Upper lobe of left lung (tissue), 4 donors: Measurements from ENCODE around the gene CTCF.

Experiments used
- CTCF ChIP-seq, 6 experiments: fragments of 450-650 bp in 4 of 6; fragments of 200-600 bp in 2 of 6; sonication (generic) in 2 of 6; IDR thresholded peaks; one replicate each; pipeline ENCODE4 v1.5.1; 2016 to 2019; ENCODE audit warnings: antibody characterized with exemption in 6 of 6
- POLR2A ChIP-seq, 4 donors: fragments of 450-650 bp; IDR thresholded peaks; one replicate each; pipeline ENCODE4 v1.5.1; 2016 to 2017; ENCODE audit warnings: antibody characterized with exemption in 4 of 4, mild to moderate bottlenecking in 2 of 4
- POLR2AphosphoS5 ChIP-seq, 2 donors: sonication (generic); formaldehyde crosslinking; IDR thresholded peaks; one replicate each; pipeline ENCODE4 v1.5.1; 2017; ENCODE audit warnings: antibody characterized with exemption in 2 of 2

- no peak for TF ChIP-seq CTCF (IDR thresholded peaks at IDR 0.05)
- TF ChIP-seq POLR2AphosphoS5 (IDR thresholded peaks at IDR 0.05), result no peak
- no peak for TF ChIP-seq POLR2A (IDR thresholded peaks at IDR 0.05)
Measured at GRCh38 chr16:67678354-67679023, 116.2 kb downstream of the CTCF start.
